TTC549 (cell line): ENCODE data around the gene HJURP.

Experiments used
- FAIRE-seq: peaks from 2 replicates; lab custom pipeline; 2012; peaks lifted over from hg19 to GRCh38; lab: Jason Lieb, UNC

HJURP gene

DNA sequence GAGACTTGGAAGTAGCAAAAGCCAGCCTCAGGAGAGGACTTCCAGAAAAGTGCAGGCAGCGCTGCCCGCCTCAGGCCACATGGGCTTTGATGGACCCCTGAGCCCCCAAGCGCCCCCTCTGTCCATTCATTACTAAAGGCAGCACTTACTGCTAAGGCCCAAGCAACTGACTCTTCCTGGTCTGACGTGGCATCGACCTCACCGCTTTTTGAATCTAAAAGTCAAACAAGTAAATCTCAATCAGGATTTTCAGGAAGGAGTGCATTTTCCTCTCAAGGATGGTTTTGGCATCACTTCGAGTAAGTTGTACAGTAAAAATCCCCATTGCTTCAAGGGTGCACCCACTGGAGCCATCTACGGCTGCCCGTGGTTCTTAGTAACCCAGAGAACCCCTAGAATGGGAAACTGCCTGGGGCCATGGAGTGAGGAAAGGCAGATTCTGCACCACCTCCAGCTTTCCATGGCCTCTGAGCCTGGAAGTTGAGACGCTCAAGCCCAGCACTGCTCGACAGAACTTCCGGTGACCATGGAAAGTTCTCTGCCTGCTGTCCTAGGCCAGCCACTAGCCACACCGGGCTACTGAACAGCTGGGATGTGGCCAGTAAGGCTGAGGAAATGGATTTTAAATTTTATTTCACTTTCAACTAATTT is 7.0 kb downstream of the HJURP start:
- no peak for FAIRE-seq

DNA sequence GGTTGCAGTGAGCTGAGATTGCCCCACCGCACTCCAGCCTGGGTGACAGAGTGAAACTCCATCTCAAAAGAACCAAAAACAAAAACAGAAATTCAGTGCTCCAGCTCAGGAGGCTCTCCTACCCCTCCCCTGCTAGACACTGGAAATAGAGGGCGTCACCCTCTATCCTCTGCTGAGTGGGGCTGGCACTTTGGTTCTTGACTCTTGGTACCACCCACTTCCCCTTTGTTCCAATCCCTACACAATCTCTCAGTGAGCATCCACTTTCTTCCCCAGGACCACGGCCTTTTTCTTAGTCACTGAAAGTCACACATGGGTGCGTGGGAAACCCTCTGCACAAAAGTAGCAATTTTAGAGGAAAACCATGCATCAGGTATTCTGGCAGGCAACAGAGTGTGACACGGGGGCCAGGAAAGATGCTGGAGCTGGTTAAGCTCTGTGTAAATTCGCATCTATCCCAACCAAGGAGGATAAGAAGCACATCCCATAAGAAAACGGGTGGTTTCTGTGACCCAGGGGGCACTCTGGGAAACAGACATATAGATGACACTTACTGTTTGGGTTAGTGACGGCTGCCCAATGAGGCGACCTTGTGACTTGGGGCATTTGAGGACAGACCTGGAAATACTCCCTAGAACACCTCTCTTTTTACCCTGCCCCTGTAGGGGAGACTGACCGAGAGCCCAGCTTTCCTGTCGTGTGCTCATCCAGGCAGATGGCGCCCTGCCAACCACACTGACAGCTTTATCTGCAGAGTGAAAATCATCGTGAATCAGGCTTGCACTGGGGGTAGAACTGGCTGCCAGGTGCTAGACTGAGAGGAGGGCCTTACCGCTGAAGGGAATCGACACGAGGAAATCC is 7.7 kb downstream of the HJURP start:
- no peak for FAIRE-seq

DNA sequence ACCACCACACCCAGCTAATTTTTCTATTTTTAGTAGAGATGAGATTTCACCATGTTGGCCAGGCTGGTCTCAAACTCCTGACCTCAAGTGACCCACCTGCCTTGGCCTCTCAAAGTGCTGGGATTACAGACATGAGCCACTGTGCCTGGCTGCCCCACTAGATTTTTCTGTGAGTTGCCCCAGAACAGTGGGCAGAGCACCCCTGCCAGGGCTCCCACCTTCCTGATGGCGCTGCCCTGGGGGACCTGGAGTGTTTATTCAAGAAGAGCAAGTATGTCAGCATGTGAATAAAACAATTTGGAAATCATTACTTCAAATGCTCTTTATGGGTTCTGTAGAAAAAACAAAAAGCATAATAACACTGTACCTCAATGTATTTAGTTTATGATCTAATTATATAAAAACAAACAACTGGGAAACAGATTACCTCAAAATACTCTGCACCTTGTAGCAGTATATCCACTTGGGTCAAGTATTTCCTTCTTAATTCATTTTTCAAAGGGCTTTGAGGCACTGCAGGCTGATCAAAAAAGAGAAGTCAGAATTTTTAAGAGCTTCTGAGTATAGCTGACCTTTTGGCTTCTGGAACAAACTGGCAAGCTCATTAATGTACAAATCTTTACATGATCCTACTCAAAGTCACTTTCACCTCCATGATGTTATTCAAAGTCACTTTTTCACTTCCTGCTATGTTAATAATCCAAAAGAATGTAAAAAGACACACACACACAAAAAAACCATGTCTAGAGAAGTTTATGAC is 8.9 kb downstream of the HJURP start:
- FAIRE-seq: no peak

- FAIRE-seq: no peak
These were observed 9.5 kb downstream of the HJURP start for GRCh38 chr2:233844836-233845235.

DNA sequence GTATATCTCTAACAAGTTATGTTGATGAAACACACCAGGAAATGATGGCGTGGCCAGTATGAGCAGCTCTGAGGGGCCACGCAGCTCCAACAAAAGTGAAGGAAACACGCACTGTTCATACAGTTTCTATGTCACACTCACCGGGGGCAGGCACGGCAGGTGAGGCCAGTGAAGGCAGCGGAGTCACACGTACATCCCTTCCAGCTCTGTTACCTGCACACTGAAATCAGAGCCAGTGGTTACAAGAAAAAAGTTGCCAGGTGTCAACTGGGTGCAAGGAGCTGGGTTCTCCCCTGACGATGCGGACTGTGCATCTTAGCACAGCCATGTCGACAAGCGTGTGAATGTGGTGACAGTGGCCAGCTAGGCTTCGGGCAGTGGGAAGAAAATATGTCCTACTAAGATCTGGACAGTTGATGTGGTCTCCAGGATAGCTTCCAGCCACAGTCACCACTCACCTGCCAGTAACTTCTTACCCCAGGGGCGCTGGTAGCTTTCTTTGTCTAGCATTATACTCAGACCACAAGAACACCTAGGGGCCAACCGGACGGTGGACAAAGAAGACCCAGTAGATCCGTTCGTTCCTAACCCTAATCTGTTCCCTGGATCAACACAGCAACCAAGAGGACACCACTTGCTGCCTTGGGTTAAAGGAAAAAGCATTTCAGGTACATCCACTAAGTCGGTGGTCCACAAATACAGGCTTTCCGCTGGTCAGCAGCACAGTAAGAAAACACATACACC is 10.1 kb downstream of the HJURP start:
- no peak for FAIRE-seq

DNA sequence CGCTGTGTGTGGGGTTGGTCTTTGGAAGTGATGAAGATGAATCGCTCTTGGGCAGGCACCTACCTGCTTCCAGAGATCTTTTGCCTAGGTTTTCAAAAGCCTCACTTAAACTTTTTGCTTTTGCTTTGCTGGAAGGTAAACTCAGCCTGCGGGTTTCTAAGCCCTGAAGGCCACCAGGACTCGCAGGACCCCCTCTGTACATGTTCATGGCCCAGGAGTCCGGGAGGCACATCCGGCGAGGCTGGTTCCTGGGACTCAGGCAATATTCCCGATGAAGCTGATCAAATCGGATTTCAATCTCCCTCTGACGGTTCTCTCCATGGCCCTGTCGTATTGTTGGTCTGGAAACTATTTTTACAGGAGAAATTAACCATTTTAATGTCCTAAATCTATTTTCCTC is 13.2 kb downstream of the HJURP start:
- FAIRE-seq: no peak

DNA sequence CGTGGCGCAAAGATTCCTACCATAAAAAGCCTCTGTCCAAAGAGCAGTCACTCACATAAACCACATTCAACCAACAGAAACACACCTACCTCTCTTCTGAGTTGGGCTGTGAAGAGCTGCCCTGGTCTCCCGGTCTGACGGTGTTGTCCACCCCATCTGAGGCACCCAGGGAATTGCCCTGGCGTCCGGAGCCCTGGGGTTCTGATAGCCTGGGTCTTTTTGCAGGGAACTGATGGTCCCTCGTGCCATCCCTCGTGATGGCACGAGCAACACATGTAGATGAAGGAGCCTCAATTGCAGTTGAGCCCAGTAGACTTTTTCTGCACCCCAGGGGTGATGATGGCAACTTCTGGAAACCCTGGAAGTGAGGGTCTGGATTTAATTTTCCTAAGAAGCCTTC is 13.8 kb downstream of the HJURP start:
- no peak for FAIRE-seq

- no peak for FAIRE-seq
These were observed 14.9 kb downstream of the HJURP start for GRCh38 chr2:233839447-233839820.

- no peak for FAIRE-seq
These were observed 15.4 kb downstream of the HJURP start for GRCh38 chr2:233838726-233839446.

GRCh38 chr2:233838251-233838650 is 16.1 kb downstream of the HJURP start:
- FAIRE-seq: no peak

GRCh38 chr2:233837694-233838229 is 16.6 kb downstream of the HJURP start:
- FAIRE-seq: no peak

- no peak for FAIRE-seq
These were observed 18.0 kb downstream of the HJURP start for GRCh38 chr2:233836359-233836758.

GRCh38 chr2:233835230-233836186 is 18.8 kb downstream of the HJURP start:
- FAIRE-seq: no peak

DNA sequence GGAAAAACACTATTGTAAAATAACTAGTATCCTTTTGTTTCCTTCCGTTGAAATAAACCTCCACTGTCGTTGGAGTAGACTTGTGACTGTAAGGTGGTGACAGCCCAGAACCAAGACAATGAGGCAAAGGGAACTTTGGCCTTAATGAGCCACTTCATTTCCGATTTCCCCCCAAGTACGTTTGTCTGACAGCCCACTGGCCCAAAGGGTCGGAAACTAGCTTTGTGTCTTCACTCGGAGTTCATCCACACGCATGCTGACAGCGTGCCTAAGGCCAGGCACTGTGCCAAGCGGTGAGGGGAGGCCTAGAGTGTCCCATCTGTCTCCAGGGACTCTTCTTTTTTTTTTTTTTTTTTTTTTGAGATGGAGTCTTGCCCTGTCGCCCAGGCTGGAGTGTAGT is 21.0 kb downstream of the HJURP start:
- FAIRE-seq: no peak

- no peak for FAIRE-seq
These were observed 21.4 kb downstream of the HJURP start for GRCh38 chr2:233832869-233833311.

DNA sequence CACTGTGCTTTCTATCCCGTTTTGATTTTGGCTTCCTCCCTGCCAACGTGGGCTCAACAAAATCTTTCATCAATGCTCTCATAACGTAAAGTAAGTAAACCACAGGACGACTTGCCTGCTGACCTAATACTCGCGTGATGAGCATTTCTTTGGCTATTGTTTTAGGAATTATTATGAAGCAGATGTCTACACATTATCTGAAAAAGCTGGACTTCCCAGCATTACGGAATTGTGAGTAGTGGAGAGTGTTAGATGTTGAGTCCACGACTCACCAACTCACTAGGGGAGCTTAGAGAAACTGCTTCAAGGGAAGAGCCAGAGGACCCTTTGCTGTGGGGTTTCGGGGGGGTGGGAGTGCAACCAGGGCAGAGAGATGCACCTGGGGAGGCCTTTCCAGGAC is 21.9 kb downstream of the HJURP start:
- no peak for FAIRE-seq

- FAIRE-seq: no peak
These were observed 22.5 kb downstream of the HJURP start for GRCh38 chr2:233831861-233832260.

DNA sequence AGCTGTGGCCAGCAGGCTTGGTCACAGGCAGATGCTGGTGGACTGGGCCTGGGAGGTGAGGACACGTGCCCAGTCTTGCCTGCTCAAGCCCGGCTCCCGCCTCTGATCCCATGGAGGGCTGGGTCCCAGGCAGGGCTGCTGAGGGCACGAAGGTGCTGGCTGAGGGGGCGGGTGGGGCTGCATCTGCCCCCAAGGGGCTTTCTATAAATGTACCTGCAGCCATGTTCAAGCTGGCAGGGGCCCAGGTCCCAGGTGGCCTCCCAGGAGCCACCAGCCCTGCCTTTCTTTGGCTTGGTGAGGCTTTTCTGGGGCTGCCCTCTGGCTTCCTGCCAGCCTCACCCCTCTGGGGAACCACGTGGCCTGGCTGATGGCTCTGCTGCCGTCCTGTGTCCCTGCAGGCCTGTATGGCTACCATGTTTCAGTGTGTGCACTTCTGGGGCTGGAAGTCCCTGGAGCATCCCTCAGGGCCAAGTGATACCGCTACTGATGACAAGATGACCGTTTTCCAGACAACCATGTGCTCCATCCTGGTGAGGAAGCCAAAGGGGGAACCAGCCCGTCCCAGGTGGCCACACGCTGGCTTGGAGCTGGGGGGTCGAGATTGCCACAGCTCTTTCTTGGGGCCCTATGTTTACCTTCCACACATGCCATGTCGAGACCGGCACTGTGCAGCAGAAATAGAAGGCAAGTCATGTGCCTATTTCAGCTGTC is 23.2 kb downstream of the HJURP start:
- FAIRE-seq: no peak

GRCh38 chr2:233830111-233830802 is 24.1 kb downstream of the HJURP start:
- FAIRE-seq: no peak
